Adipose tissue (tissue), 3 donors: ENCODE data around the gene HDAC10. TPM values are rescaled to one million over a fixed set of nuclear protein-coding genes. Genes with fewer than 3 reads are reported as not detected.
A peak's percentile ranks its signal among the peaks of the same experiment; 100 is the strongest.

ENCODE experiments used
- H3K27ac ChIP-seq: one replicate; pipeline ENCODE4 v1.5.1; 2013; ENCODE audit warnings: low read depth, low read length
- WGBS, 3 donors: extraction: QIAGEN DNeasy Blood & Tissue Kit; methylation state at CpG; one replicate each; pipeline ENCODE4 v1.1.7; 2013; 5-methylcytosine and 5-hydroxymethylcytosine counted together
- polyA plus RNA-seq, 3 donors: library from polyadenylated mRNA; stranded (reverse); fragments of 200-250 nt; gene quantifications; one replicate each; pipeline ENCODE4 v1.2.3, GENCODE V29; 2013
- donor health status: healthy with polysubstance abuse.
- donor health status: Bipolar disorder and iron deficiency.
- donor health status: healthy.

The HDAC10 gene
- polyA plus RNA-seq, result 10 to 100 TPM; 23.7 to 30.9 (median 24.0) TPM

DNA sequence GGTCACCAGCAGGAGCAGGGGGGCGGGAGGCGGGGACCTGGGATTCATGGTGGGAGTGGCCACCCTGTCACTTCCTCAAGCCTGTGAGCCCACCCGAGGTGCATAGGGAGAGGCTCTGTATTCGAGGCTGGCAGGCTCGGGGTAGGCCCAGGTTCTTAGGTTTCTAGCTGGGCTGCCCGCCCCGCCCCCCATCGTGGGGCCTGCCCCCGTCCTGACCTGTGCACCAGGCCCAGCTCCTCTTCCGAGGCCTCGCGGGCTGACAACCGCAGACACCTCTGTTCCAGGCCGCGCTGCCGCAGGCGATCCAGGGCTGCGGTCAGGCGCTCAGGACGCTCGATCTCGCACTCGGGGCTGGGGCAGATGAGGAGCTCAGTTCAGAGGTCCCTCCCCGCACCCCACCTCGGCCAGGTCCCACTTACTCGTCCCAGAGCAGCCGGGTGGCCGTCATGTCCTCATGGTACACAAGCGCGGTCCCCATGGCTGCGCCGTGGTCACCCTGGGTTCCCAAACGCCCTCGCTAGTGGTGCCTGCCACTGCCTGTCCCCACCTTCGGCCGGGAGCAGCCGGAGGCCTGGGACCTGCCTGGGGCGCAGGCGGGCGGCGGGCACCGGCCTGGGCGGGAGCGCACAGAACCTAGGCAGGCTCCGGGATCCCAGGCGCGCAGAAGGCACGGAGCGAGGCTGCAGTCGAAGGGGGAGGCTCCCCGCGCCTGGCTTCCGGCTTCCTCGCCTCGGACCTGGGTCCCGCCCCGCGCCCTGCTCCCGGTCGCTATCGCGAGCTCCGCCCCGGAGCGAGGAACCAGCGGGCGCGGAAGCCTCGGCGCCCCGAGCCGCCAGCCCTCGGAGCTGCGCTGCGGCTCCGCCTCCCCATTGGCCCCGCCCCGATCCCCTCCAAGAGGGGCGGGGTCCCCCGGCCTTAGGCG lies at the start of gene HDAC10:
Gene HDAC10 (minus strand): TSS at position 711 of the 922 bp plus-strand sequence. CDS start 233 bp downstream, at position 478.
- WGBS, 3 donors, result 1 to 3% (median 1%) methylated on average over 54 to 81 of the region's 81 CpGs
- H3K27ac ChIP-seq, result no peak within 1 kb of the TSS

DNA sequence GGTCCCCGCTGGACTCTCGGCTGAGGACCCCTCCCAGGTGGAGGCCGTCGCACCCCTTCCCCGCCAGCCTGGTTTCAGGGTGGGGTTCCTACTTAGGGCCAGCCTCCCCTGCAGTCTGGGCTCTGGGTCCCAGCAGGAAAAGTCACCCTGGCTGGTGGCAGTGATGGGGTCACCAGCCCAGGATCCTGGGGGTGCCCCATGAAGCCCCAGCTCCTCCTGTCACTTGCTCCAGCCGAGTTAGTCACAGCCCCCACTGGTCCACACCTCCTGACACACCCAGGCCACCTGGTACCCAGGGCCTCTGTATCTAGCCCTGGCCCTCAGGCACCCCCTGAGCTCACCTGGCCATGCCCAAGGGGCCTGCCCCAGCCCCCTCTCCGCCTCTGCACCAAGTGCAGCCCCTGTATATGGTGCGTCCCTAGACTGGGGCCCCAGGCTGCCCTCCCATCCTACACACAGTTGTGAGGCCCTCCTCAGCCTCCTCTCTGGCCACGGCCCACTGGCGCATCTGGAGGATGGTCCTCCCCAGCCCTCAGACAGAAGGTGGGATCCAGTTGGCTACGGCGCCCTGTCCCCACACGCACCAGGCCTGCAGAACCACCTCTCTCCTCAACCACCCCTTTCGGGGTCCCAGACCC lies 49.7 kb upstream of the HDAC10 start:
- H3K27ac ChIP-seq, result no peak overlapping the region
- 79 to 87% (median 84%) methylated on average over 14 of the region's 14 CpGs for WGBS, 3 donors

DNA sequence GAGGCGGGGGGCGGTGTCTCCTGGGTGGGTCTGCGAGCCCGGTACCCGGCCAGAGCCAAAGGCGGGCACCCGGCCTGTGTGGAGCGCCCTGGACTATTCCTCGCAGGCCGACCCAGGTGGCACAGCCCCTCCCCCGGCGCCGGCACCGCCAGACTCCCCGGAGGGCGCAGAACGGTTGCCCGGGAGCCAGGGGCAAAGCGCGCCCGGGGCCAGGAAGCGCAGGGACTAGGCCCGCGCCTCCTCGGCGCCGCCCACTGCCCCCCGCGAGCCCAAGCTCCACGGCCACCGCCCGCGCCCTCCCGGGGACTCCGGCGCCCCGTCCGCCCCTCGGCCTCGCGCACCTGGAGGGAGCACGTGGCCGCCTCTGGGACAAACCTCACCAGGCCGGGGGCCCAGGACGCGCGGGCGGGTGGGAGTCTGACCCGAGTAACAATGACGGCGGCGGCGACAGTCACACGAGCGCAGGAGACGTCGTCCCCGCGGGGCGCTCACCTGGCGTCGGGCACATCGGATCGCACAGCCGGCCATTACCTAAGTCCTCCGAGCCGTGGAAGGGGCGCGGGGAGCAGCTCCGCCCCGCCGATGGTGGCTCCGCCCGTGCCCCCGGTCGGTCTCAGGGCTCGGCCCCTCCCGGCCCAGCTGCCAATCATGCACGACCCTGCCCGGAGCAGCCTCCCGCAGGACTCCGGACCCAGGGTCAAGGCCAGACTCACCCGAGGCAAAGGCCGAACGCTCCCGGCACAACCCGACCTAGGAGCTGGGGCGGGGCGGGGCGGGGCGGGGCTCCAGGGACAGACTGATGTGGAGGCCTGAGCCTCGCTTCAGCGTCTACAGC lies 48.9 kb upstream of the HDAC10 start:
- 34 to 61% (median 35%) methylated on average over 76 to 93 of the region's 93 CpGs for WGBS, 3 donors
- H3K27ac ChIP-seq, result no peak overlapping the region

GRCh38 chr22:50298937-50299784 lies 48.1 kb upstream of the HDAC10 start:
- WGBS, 3 donors, result 26 to 68% (median 35%) methylated on average over 56 to 59 of the region's 59 CpGs
- H3K27ac ChIP-seq, result no peak overlapping the region

DNA sequence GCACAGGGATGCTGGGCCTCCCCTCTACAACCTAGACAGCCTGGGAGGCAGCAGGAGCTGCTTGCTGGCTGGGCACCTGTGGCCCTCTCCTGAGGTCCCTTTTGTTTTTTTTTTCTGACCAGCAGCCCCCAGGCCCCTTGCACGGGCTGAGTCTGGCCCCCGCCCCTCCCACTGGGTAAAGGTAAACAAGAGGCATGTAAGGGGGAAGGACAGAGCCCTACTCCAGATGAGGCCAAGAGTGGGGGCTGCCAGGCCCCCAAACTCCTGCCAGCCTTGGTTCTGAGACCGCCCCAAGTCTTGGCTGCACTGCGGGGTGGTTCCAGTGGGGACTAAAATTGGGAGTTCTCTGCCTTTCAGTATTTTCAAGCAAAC lies 47.2 kb upstream of the HDAC10 start:
- 73 to 84% (median 78%) methylated on average over 4 of the region's 4 CpGs for WGBS, 3 donors
- no peak overlapping the region for H3K27ac ChIP-seq

- WGBS, 3 donors, result 82 to 88% (median 83%) methylated on average over 20 of the region's 20 CpGs
- H3K27ac ChIP-seq, result no peak overlapping the region
Observed at GRCh38 chr22:50297510-50298265, 46.6 kb upstream of the HDAC10 start.

DNA sequence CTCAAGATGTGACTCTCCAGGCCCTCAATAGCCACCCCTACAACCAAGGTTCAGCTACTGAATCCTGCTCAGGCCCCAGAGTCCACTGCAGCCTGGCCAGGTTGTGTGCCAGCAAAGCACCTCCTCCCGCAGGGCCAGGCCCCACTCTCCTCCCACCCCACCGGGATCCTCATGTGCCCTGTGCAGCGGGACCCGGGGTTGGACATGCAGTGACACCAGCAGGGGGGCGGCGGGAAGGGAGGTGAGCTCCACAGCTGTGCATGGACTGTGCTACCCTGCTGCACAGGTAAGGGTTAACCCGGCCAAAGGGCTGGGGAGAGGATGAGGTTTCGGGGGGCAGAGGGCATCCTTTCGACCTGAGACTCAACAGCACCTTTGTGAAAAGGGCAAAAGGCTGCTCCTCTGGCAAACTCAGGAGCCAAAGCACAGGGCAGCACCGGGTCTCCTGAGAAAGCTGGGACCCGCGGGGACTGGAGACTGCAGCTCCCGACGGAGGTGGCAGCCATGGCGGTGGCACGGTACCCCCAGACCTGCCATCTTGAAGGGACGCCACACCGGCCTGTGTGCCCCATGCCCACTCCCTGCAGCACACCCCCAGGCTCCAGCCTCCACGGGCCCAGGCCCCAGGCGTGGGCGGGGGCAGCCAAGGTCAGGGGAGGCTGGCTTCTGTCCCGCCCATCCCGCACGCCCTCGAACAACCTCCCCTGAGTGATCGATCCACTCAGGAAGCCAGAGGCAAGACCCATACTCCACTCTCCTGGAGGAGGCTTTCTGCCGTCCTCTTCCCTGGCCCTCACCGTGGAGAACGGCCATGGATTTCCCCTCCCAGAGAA lies 45.8 kb upstream of the HDAC10 start:
- 32 to 64% (median 62%) methylated on average over 27 to 29 of the region's 29 CpGs for WGBS, 3 donors
- no peak overlapping the region for H3K27ac ChIP-seq

- WGBS, 3 donors, result 29 to 46% (median 33%) methylated on average over 4 to 5 of the region's 5 CpGs
Observed at GRCh38 chr22:50294319-50294656, 43.2 kb upstream of the HDAC10 start.

GRCh38 chr22:50293441-50294318 lies 42.6 kb upstream of the HDAC10 start:
- peak overlapping the region; percentile 32 for H3K27ac ChIP-seq
- WGBS, 3 donors, result 7 to 10% (median 8%) methylated on average over 34 to 42 of the region's 42 CpGs

More at GRCh38 chr22:50294319-50294656, 43.2 kb upstream of the HDAC10 start:
- no peak overlapping the region for H3K27ac ChIP-seq

- 24 to 63% (median 25%) methylated on average over 22 to 29 of the region's 29 CpGs for WGBS, 3 donors
- H3K27ac ChIP-seq, result peak overlapping the region; percentile 32
Observed at GRCh38 chr22:50292643-50293440, 41.8 kb upstream of the HDAC10 start.

DNA sequence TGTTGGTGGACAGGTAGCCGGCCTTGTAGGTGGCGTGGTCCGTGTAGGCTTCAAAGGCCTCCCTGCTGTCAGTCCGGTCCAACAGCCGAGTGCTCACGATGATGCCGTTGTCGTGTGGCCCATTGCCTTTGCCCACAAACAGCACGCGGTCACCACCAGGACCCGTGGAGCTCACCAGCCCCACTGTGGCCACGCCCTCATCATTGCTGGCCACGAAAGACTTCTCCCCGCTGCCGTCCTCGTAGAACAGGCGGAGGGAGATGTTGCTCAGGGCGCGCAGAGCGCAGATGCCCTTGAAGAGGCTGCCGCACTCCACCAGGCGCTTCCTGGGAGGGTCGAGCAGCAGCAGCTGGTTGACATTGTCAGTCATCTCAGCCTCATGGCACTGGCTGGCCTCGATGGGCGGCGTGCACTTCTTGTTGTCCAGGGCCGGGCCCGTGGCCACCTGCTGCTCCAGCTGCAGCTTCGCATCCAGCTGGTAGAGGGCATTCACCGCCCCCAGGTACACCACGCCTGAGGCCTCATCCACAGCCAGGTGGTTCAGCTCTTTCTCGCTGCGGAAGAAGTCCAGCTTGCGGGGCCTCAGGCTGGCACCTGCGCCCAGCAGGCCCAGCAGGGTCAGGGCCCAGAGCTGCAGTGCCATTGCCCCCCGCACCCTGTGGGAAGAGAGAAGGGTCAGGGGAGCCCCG lies 39.0 kb upstream of the HDAC10 start:
- WGBS, 3 donors, result 90 to 93% (median 90%) methylated on average over 37 of the region's 37 CpGs
- no peak overlapping the region for H3K27ac ChIP-seq

DNA sequence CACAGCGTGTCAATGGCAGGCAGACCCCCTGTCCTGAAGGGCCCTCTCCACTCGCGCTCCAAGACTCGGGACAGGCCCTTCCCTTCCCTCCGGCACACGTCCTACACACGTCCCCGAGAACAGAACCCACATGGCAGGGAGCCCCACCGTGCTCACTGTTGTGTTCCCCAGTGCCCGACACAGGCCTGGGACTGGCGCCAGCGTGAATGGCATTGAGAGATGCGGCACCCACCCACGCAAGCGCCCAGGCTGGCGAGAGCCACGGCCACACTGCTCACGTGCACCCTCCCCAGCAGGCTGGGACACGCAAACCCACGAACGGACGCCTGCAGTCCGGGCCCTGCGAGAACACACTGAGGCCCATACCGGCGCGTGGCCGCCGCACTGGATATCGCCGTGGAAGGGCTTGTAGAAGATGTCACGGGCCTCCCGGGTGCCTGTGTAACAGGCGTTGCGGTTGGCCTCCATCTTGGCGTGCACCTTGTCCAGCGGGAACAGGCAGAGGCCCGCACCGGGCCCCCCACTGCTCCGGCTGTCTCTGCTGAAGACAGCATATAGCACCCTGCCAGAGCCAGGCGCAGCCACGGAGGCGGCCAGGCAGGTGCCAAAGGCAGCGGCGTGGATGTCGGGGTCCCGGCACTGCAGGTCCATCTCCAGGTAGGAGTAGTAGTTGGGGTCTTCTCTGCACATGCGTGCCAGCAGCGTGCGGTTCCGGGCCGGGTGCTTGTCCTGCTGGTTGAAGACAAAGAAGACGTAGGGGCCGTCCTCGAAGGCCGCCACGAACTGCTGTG lies 38.3 kb upstream of the HDAC10 start:
- 94 to 96% (median 94%) methylated on average over 57 of the region's 57 CpGs for WGBS, 3 donors
- no peak overlapping the region for H3K27ac ChIP-seq

DNA sequence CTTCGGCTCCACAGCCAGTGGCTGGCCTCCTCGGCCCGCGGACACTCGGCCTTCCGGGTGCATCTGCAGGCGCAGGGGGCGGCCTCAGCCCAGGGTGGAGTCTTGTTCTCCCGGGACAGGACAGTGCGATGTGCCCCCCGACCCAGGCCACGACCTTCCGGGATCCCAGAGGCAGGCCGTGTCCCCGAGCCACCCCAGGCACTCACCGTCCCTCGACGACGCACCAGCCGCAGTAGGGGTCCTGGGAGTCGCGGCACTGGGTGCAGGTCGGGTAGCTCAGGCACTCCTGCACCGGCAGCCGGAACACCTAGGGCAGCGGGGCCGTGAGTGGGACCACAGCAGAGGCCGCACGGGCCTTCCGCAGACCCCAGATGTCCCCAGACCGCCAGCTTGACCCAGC lies 36.7 kb upstream of the HDAC10 start:
- WGBS, 3 donors, result 94 to 96% (median 95%) methylated on average over 31 of the region's 31 CpGs
- no peak overlapping the region for H3K27ac ChIP-seq
